PFSK-1 (cell line): ENCODE measurements around the gene CYBRD1.

Experiments used
- POLR2AphosphoS5 ChIP-seq: IDR thresholded peaks from 2 replicates; pipeline ENCODE4 v1.6.1; 2012; ENCODE audit warnings: low read depth, mild to moderate bottlenecking, control low read depth, low read length, moderate library complexity
- REST ChIP-seq, 2 experiments: IDR thresholded peaks; 2 replicates each; pipeline versions ENCODE4 v1.6.1 to v1.8.0; 2011 to 2012; ENCODE audit warnings: low read depth in 2 of 2, low read length in 2 of 2, control low read depth in 1 of 2, inconsistent platforms in 1 of 2, mild to moderate bottlenecking in 1 of 2, moderate library complexity in 1 of 2; ENCODE audit not compliant: insufficient read depth in 1 of 2
- SIN3A ChIP-seq: IDR thresholded peaks from 2 replicates; pipeline ENCODE4 v1.6.1; 2012; ENCODE audit warnings: mild to moderate bottlenecking, low read length, moderate library complexity, borderline replicate concordance; ENCODE audit not compliant: insufficient read depth
- TAF1 ChIP-seq: IDR thresholded peaks from 2 replicates; pipeline ENCODE4 v1.6.1; 2012; ENCODE audit warnings: low read length, control low read depth, borderline replicate concordance; ENCODE audit not compliant: insufficient read depth

DNA sequence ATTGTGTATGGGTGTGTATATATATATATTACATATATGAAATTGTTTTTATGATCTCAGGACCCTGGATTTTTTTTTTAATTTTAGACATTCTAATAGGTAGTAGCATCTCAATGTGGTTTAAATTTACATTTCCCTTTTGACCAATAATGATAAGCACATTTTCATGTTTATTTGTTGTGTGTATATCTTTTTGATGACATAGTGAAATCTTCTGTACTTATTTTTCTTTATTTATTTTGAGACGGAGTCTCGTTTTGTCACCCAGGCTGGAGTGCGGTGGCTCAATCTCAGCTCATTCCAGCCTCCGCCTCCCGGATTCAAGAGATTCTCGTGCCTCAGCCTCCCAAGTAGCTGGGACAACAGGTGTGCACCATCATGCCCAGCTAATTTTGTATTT, 35.1 kb upstream of the CYBRD1 start:
- TF ChIP-seq TAF1 = no peak
- TF ChIP-seq POLR2AphosphoS5 = no peak
- no peak for TF ChIP-seq SIN3A
- TF ChIP-seq REST (IDR thresholded peaks at IDR 0.05; ENCODE audit: insufficient read depth in 1 of 2, low read depth in 2 of 2, low read length in 2 of 2) = no peak
